Muscle of leg (tissue), 11 donors: ENCODE measurements around the gene CCDC14. TPM values are rescaled to one million over a fixed set of nuclear protein-coding genes. Genes with fewer than 3 reads are reported as not detected.
"Not testable (repeated sequence)": the region's sequence is repeated elsewhere in the genome, so short reads cannot be mapped to it uniquely, and the experiment has no call there.

ENCODE experiments used
- DNase-seq: peaks from one replicate; pipeline ENCODE4 v3.0.0; 2013
- H3K27ac ChIP-seq: one replicate; pipeline ENCODE4 v1.5.1; 2013; ENCODE audit warnings: mild to moderate bottlenecking, low read length, control low read depth
- H3K27me3 ChIP-seq: one replicate; pipeline ENCODE4 v1.6.1; 2013; ENCODE audit warnings: low read length; ENCODE audit not compliant: control insufficient read depth, insufficient read depth
- H3K36me3 ChIP-seq: one replicate; pipeline ENCODE4 v1.6.1; 2013; ENCODE audit warnings: low read length; ENCODE audit not compliant: control insufficient read depth, insufficient read depth
- H3K4me1 ChIP-seq: one replicate; pipeline ENCODE4 v1.6.1; 2013; ENCODE audit warnings: low read length; ENCODE audit not compliant: control insufficient read depth, insufficient read depth
- H3K4me3 ChIP-seq: one replicate; pipeline ENCODE4 v1.5.1; 2013; ENCODE audit warnings: low read length, control low read depth
- H3K9me3 ChIP-seq: replicated peaks from 2 replicates; pipeline ENCODE4 v1.6.1; 2013; ENCODE audit warnings: low read depth, low read length; ENCODE audit not compliant: control insufficient read depth
- WGBS: methylation state at CpG from one replicate; pipeline ENCODE4 v1.1.5; 2013; ENCODE audit warnings: missing lambda C conversion rate; ENCODE audit not compliant: insufficient coverage; 5-methylcytosine and 5-hydroxymethylcytosine counted together
- polyA plus RNA-seq, 8 donors: library from polyadenylated mRNA; unstranded; fragments of 120-200 nt; gene quantifications; one replicate each; pipeline versions ENCODE4 v1.2.1 to v1.2.3, GENCODE V29; 2013; ENCODE audit warnings: inconsistent platforms in 1 of 8, low replicate concordance in 1 of 8; ENCODE audit not compliant: insufficient read length in 8 of 8, insufficient read depth in 1 of 8
- total RNA-seq: library from RNA; stranded (reverse); fragments of 120-200 nt; gene quantifications from one replicate; pipeline ENCODE4 v1.2.4, GENCODE V29; 2013

CCDC14 gene
- total and polyA plus RNA-seq, 9 donors: 35.0 to 59.1 (median 51.0) TPM

DNA sequence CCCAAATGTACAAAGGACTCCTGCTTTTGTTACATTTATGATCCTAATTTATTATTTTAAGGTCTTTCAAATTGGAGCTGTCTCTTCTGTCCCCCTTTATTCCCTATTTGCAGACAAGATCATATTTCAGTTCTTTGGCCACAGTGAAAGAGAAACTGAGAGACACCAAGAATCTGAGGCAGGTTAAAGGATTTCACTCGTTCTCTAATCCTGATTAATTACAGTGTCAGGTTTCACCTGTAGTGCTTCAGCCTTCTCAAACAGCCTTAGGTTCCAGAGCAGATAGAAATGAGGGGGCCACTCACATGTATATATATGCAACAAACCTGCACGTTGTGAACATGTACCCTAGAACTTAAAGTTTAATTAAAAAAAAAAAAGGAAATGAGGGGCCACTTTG lies 6.2 kb upstream of the CCDC14 start:
- WGBS: no CpG with 5 or more reads among the region's 2 CpGs
- DNase-seq, H3K9me3 ChIP-seq, H3K36me3 ChIP-seq, H3K4me1 ChIP-seq, H3K27me3 ChIP-seq, H3K4me3 ChIP-seq, H3K27ac ChIP-seq: not testable (repeated sequence)

DNA sequence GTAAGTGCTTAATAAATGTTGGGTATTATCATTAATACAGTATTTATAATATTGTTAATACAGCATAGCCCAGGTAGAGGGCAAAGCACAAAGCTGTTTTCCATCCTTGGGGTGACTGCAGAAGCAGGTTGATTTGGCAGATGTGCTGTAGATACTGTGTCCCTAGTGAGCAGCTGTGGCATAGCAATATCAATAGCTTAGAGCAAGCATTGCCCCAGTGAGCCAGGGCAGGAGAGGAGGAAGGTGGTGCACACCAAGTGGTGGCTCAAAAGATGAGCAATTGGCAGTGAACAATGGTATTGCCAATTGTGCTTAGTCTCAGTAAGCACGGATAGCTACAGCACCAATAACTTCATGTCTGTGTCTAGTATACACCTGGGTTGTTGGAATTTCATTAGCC lies 5.8 kb upstream of the CCDC14 start:
- not testable (repeated sequence) for H3K4me3 ChIP-seq, DNase-seq, H3K27me3 ChIP-seq, H3K9me3 ChIP-seq, H3K36me3 ChIP-seq, H3K27ac ChIP-seq, H3K4me1 ChIP-seq
- no CpG with 5 or more reads among the region's 1 CpG for WGBS

DNA sequence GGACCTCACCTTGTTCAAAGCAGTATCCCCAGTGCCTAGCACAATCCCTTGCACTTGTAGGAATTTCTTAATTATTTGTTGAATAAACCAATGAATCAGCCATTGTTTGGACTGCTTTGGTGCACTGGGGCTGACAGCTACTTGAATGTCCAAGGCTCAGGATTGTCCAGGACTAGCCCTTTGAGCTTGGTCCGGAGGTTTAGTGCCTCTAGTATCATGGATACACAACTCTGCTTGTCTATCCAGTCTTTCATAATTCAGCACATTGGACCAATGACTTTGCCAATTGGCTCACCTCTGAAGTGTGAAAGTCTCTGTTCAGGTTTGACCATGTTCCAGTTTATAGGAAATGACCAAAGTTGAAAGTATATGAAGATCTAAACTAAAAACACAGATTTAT lies 3.8 kb upstream of the CCDC14 start:
- not testable (repeated sequence) for H3K27me3 ChIP-seq, H3K9me3 ChIP-seq, H3K4me3 ChIP-seq, H3K27ac ChIP-seq, DNase-seq, H3K4me1 ChIP-seq, H3K36me3 ChIP-seq
- no CpG with 5 or more reads among the region's 1 CpG for WGBS

DNA sequence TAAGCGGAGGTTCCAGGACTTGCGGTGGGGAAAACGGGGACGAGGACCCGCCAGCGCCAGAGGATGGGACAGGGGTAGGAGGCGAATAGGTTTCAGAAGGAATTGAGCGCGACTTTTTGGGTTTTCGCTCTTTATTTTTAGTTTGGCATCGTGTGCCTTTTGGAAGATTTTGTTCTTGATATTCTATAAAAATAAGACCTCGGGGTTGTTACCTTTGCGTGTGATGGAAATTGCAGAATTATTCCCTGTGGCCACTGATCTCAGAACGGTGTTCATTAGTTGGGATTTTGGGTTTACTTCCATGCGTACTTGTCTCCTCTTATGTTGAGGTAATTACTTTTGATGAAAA lies 453 bp upstream of the CCDC14 start:
- H3K27ac ChIP-seq: peak overlapping the region; percentile 97
- no peaks in the 10 kb centered on the region for H3K9me3 ChIP-seq
- no peak for DNase-seq
- peak overlapping the region; percentile 97 for H3K4me3 ChIP-seq
- no peaks in the 10 kb centered on the region for H3K36me3 ChIP-seq
- WGBS: 2% methylated on average over 13 of the region's 15 CpGs
- H3K27me3 ChIP-seq: no peaks in the 10 kb centered on the region
- H3K4me1 ChIP-seq: no peaks in the 10 kb centered on the region

DNA sequence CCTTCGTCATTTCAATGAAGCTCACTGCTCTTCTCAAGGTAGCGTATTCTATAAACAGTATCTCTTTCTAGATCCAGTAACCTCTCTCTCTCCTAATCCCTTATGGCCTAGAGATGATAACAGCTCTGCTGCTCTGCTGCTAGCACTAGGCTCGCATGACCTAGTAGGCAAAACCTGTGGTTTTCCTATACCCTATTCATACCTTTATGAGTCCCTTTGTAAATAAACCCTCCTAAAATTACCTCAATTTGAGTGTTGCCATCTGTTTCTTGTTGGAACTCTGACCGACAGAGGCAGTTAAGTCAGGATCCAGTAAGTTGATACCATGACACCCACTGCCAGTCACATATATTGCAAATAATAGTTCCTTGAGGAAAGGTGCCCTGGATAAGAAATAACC lies 7.3 kb downstream of the CCDC14 start:
- H3K27me3 ChIP-seq: no peaks in the 10 kb centered on the region
- H3K9me3 ChIP-seq: no peaks in the 10 kb centered on the region
- WGBS: 94% methylated on average over 3 of the region's 4 CpGs
- no peak overlapping the region for H3K4me3 ChIP-seq
- no peak for DNase-seq
- H3K36me3 ChIP-seq: peaks cover 31% of the 10 kb centered on the region
- H3K27ac ChIP-seq: no peak overlapping the region
- H3K4me1 ChIP-seq: no peaks in the 10 kb centered on the region

DNA sequence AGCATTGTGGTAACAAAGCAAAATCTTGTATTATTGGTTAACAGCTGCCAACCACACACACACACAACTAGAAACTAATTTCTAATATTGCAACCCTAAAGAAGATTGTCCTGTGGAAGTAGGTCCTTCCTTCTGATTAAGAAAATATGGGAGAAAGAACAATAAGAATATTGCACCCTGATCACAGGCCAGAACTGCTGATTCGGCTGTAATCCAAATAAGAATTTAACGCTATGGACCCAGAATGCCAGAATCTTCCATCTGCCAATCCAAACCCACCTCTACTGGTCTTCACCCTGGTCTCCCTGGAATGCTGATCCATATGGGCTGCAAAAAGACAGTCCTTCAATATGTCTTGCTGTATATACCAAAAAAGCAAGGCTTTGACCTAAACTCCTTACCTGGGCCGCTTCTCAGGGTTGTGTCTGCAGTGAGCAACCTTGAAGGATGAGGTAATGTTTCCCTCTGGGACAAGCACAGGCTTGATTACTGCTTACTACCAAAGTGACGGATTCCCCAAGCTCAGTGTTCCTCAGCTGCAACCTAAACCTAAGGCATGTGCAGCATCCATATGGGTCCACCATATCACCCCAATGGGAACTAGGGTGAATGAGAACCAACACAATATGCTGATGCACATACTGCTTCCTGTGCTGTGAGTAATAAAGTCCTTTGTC lies 8.0 kb downstream of the CCDC14 start:
- WGBS: 82% methylated on average over 3 of the region's 4 CpGs
- H3K27me3 ChIP-seq: no peaks in the 10 kb centered on the region
- H3K27ac ChIP-seq: no peak overlapping the region
- H3K4me3 ChIP-seq: no peak overlapping the region
- H3K9me3 ChIP-seq: no peaks in the 10 kb centered on the region
- H3K4me1 ChIP-seq: no peaks in the 10 kb centered on the region
- peaks cover 36% of the 10 kb centered on the region for H3K36me3 ChIP-seq
- no peak for DNase-seq

DNA sequence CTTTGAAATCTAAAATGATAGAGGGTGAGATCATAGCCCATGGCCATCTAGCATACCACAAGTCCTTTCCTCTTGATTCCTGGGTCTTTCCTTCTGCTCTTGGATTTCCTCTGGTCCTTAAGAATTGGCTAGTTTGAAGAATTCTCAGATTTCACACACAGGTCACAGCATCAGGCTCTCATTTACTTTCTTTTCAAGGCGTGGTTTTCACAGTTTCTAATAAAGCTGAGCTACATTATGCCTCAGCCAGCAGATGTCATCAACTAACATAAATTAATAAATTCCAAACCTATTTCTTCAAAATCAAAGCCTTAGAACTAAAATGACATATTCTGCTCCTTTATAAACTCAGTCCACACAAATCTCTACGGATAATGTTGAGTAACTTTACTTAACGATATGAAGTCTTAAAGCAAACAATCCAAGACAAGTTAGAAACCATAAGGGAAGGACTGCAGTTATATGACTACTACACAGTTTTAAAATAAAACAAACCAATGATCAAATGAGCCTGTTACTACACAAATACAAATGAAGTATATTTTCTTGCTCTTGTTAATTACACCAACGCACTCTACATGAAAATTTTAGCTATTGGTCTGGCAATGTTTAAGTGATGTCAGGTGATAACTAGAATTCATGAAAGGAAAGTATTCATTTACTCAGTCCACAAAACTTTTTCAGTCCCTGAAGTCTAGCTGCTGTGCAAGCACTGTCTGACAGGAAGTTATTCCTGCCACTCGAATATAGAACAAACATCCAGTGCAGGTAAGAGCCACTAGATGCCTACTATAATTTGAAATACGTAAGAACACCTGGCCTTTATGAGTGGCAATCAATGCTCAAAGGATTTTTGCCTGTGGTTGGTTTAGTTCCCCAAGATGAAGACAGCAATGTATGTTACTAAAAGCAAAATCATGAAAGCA lies 9.2 kb downstream of the CCDC14 start:
- DNase-seq: no peak
- no peak overlapping the region for H3K4me3 ChIP-seq
- H3K27me3 ChIP-seq: no peaks in the 10 kb centered on the region
- no peaks in the 10 kb centered on the region for H3K9me3 ChIP-seq
- H3K4me1 ChIP-seq: no peaks in the 10 kb centered on the region
- whole genome bisulfite sequencing: 75% methylated on average over 1 of the region's 6 CpGs
- no peak overlapping the region for H3K27ac ChIP-seq
- H3K36me3 ChIP-seq: peaks cover 40% of the 10 kb centered on the region

DNA sequence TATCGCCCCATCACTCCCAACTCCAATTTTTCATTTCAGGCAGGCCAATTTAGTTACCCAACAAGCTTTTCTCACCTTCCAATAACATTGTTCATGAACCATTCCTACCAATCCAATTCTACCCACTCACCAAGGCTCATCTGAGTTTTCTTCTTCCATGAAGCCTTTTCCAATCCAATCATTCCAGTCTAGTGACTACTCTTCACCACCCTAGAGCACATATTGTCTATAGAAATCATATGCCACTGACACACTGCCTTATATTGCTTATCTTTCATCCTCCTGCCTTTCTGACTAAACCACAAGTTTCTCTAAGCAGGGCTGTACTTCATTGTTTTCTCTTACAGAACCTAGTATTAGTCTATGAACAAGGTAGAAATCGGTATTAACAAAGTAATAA lies 11.4 kb downstream of the CCDC14 start:
- Histone ChIP-seq H3K27me3 (no peaks in the 10 kb centered on the region), H3K27ac (no peak overlapping the region), H3K4me3 (no peak overlapping the region), H3K9me3 (no peaks in the 10 kb centered on the region), H3K4me1 (no peaks in the 10 kb centered on the region), H3K36me3 (peaks cover 35% of the 10 kb centered on the region)
- DNase-seq: no peak
- 90% methylated on average over 1 of the region's 2 CpGs for WGBS

DNA sequence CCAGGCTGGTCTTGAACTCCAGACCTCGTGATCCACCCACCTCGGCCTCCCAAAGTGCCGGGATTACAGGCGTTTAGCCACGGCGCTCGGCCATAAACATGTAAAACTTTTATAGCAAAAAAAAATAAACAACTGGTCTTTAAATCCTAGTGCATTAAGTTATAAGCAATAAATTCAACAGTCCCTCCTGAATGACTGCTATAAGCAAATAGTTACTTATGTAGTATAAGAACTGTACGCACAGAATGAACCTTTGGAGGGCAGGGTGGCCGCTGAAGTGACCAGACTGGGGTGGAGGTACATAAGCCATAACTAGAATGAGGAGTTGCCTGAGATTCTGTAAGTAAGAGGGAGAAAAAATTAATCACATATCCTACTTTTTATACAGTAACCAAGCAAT lies 12.6 kb downstream of the CCDC14 start:
- Histone ChIP-seq H3K4me3 (no peak overlapping the region), H3K36me3 (peaks cover 38% of the 10 kb centered on the region), H3K4me1 (no peaks in the 10 kb centered on the region), H3K9me3 (no peaks in the 10 kb centered on the region), H3K27ac (no peak overlapping the region), H3K27me3 (no peaks in the 10 kb centered on the region)
- no peak for DNase-seq
- 93% methylated on average over 3 of the region's 9 CpGs for WGBS

DNA sequence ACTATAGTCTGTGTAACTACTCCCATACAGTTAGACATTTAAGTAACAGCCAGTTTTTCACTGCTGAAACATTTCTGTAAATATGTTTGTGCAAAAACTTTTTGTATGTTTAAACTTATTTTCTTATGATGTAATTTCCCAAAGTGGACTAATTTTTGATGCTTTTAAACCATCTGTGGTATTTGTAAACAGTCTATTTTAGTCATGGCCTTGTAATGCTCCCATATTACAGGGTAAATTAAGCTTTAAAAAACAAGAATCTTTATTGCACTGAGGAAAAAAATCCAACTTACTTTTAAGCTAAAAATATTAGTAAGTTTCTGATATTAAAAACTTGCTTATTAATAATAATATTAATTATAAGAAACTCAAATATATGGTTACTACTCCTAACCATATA lies 13.5 kb downstream of the CCDC14 start:
- DNase-seq: no peak
- Histone ChIP-seq H3K4me3 (no peak overlapping the region), H3K27ac (no peak overlapping the region), H3K9me3 (no peaks in the 10 kb centered on the region), H3K4me1 (no peaks in the 10 kb centered on the region), H3K27me3 (no peaks in the 10 kb centered on the region), H3K36me3 (peaks cover 36% of the 10 kb centered on the region)
